Ovary (tissue), 9 donors: ENCODE data around the gene HSF5. TPM values are rescaled to one million over a fixed set of nuclear protein-coding genes. Genes with fewer than 3 reads are reported as not detected.

Experiments used
- DNase-seq, 5 donors: peaks; one replicate each; pipeline ENCODE4 v3.0.0-alpha.2; 2019 to 2020
- H3K27ac ChIP-seq, 2 donors: fragments of 200-600 bp; one replicate each; pipeline versions ENCODE4 v1.5.1 to v1.8.0; 2019 to 2022
- H3K27me3 ChIP-seq: fragments of 200-600 bp; one replicate; pipeline ENCODE4 v1.8.0; 2022
- H3K36me3 ChIP-seq: fragments of 200-600 bp; sonication (generic); one replicate; pipeline ENCODE4 v1.5.1; 2019
- H3K4me1 ChIP-seq: one replicate; pipeline ENCODE4 v1.8.1; 2013; ENCODE audit warnings: mild to moderate bottlenecking, moderate library complexity; ENCODE audit not compliant: insufficient read depth
- H3K4me3 ChIP-seq: fragments of 200-600 bp; sonication (generic); one replicate; pipeline ENCODE4 v1.5.1; 2017
- H3K9me3 ChIP-seq, 2 donors: fragments of 200-600 bp in 1 of 2; sonication (generic) in 1 of 2; one replicate each; pipeline versions ENCODE4 v1.5.1 to v1.8.1; 2013 to 2019; ENCODE audit warnings: mild to moderate bottlenecking in 1 of 2, moderate library complexity in 1 of 2
- CTCF ChIP-seq, 3 donors: fragments of 450-650 bp in 2 of 3; fragments of 200-600 bp in 1 of 3; IDR thresholded peaks; one replicate each; pipeline versions ENCODE4 v1.5.1 to v1.8.0; 2016 to 2022; ENCODE audit warnings: antibody characterized with exemption in 3 of 3, mild to moderate bottlenecking in 1 of 3
- EP300 ChIP-seq: sonication (generic); formaldehyde crosslinking; IDR thresholded peaks from one replicate; pipeline ENCODE4 v1.6.1; 2017; ENCODE audit warnings: antibody characterized with exemption
- POLR2A ChIP-seq: fragments of 450-650 bp; IDR thresholded peaks from one replicate; pipeline ENCODE4 v1.6.1; 2017; ENCODE audit warnings: antibody characterized with exemption, mild to moderate bottlenecking, moderate library complexity
- WGBS, 3 donors: extraction: QIAGEN DNeasy Blood & Tissue Kit in 1 of 3; methylation state at CpG; one replicate each; pipeline versions ENCODE4 v1.1.5 to v1.1.7; 2013 to 2017; 5-methylcytosine and 5-hydroxymethylcytosine counted together
- intact Hi-C, 4 donors: fragments of 100-400 bp; cut with DNase I; formaldehyde crosslinking; loops; one replicate each; pipeline versions ENCODE4 v1.11.0 to v1.15.1; 2022 to 2023
- polyA plus RNA-seq, 2 donors: library from polyadenylated mRNA; stranded (reverse); fragments of 200-250 nt in 1 of 2; fragments of 350-450 nt in 1 of 2; fragmentation: Illumina TruSeq in 1 of 2; extraction: RNeasy Lipid Tissue Mini Kit (QIAGEN cat#74804) in 1 of 2; gene quantifications; one replicate each; pipeline ENCODE4 v1.2.3, GENCODE V29; 2013 to 2014
- total RNA-seq, 7 donors: library from RNA; depleted of rRNA in 2 of 7; stranded (reverse); fragments of >200 nt in 2 of 7; fragmentation: NEBNext Ultra II Directional in 3 of 7; extraction: Animal tissue kit (Norgen Biotek cat#: 25700) in 3 of 7; gene quantifications; one replicate each; pipeline versions ENCODE4 v1.1.0 to v1.2.4, GENCODE V29; 2016 to 2023
- donor health status: DM: no; HTN: no; CAD: no; lungs with moderate emphysema.
- donor health status: DM: no; HTN: no; CAD: no.
- donor health status: Bipolar disorder and iron deficiency.
- donor health status: DM: yes; HTN: yes; CAD: no.
- donor health status: DM: no; HTN: no; CAD: no.
- donor health status: DM: yes; HTN: yes; CAD: no.

The HSF5 gene
- total and polyA plus RNA-seq, 9 donors = 0.05 TPM; not detected in 7

- intact Hi-C loops = no loop called here
Observed at GRCh38 chr17:58410714-58411407, 77.3 kb downstream of the HSF5 start.

GRCh38 chr17:58409432-58409831 lies 78.8 kb downstream of the HSF5 start:
- Histone ChIP-seq H3K4me3 (no peak overlapping the region), H3K27me3 (no peaks in the 10 kb centered on the region), H3K9me3 (no peaks in the 10 kb centered on the region), H3K4me1 (no peaks in the 10 kb centered on the region), H3K27ac (no peak overlapping the region), H3K36me3 (no peaks in the 10 kb centered on the region)
- WGBS, 3 donors = 85 to 87% (median 87%) methylated on average over 5 of the region's 5 CpGs
- intact Hi-C loops = no loop called here
- TF ChIP-seq POLR2A (no peak), EP300 (no peak), CTCF (IDR thresholded peaks at IDR 0.05) (no peak)
- no peak for DNase-seq

More at GRCh38 chr17:58410714-58411407, 77.3 kb downstream of the HSF5 start:
- Histone ChIP-seq H3K36me3 (no peaks in the 10 kb centered on the region), H3K4me1 (no peaks in the 10 kb centered on the region), H3K9me3 (no peaks in the 10 kb centered on the region), H3K4me3 (no peak overlapping the region), H3K27ac (no peak overlapping the region), H3K27me3 (no peaks in the 10 kb centered on the region)
- TF ChIP-seq CTCF (IDR thresholded peaks at IDR 0.05) (no peak), EP300 (no peak), POLR2A (no peak)
- DNase-seq = no peak

GRCh38 chr17:58403311-58403710 lies 84.9 kb downstream of the HSF5 start:
- Histone ChIP-seq H3K4me3 (no peak overlapping the region), H3K9me3 (no peaks in the 10 kb centered on the region), H3K4me1 (no peaks in the 10 kb centered on the region), H3K27ac (no peak overlapping the region), H3K36me3 (no peaks in the 10 kb centered on the region), H3K27me3 (no peaks in the 10 kb centered on the region)
- DNase-seq = no peak
- WGBS, 3 donors = 62 to 64% (median 64%) methylated on average over 6 of the region's 6 CpGs
- intact Hi-C loops = no loop called here
- TF ChIP-seq POLR2A (no peak), CTCF (IDR thresholded peaks at IDR 0.05) (no peak), EP300 (no peak)

GRCh38 chr17:58402679-58403078 lies 85.5 kb downstream of the HSF5 start:
- H3K4me1 ChIP-seq = no peaks in the 10 kb centered on the region
- no peaks in the 10 kb centered on the region for H3K36me3 ChIP-seq
- no peak for TF ChIP-seq EP300
- TF ChIP-seq CTCF (IDR thresholded peaks at IDR 0.05) = no peak
- no peak for TF ChIP-seq POLR2A
- intact Hi-C loops = no loop called here
- WGBS, 3 donors = 50 to 65% (median 52%) methylated on average over 1 of the region's 1 CpG
- no peaks in the 10 kb centered on the region for H3K27me3 ChIP-seq
- no peak overlapping the region for H3K4me3 ChIP-seq
- no peak for DNase-seq
- H3K9me3 ChIP-seq = no peaks in the 10 kb centered on the region
- H3K27ac ChIP-seq = no peak overlapping the region
